Measurements from ENCODE around the gene BCL2L13. TPM values are rescaled to one million over a fixed set of nuclear protein-coding genes. Genes with fewer than 3 reads are reported as not detected.

The BCL2L13 gene
- total RNA-seq, 1 experiment from 2014 or later: 38.1 TPM

DNA sequence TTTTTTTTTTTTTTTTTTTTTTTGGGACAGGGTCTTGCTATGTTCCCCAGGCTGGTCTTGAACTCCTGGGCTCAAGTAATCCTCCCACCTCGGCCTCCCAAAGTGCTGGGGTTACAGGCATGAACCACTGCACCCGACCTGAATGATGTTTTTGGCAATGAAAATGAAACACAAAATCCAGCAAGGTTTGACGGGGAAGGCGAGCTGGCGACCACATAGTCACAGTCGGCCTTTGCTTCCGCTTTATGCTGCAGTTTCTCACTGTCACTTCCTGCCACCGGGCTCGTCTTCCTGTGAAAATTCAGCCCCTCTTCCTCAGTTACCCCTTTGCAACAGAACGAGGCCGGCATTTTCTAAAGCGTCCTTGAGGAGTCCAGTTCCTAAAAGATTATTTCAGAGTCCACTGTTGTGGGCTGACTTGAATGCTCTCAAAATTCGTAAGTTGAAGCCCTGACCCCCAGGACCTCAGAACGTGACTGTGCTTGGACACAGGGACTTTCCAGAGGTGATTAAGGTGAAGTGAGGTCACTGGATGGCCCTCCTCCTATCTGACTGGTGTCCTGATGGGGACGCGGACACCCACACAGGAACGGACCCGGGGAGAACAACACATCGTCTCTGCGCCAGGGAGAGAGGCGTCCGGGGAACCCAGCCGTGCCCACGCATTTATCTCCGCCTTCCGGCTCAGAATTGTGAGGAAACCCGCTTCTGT, 138.6 kb downstream of the BCL2L13 start:
- Mint-ChIP-seq H3K36me3 (no peaks in the 10 kb centered on the region), H3K4me3 (no peak overlapping the region), H3K4me1 (peaks cover 36% of the 10 kb centered on the region), H3K27me3 (ENCODE audit: low read depth) (peaks cover 5% of the 10 kb centered on the region; the same call in 1 of the 2 replicates), H3K27ac (peak overlapping the region; percentile 72; the same call in 1 of the 2 replicates), H3K9me3 (no peaks in the 10 kb centered on the region)
- ATAC-seq: no peak
- ChIA-PET CTCF (interaction anchor here (1.4 to 5.3 kb wide), 3 partner anchors 8 to 35 kb away, joined by 4 to 51 read pairs (median 22); no protein-coding TSS in a partner anchor), POLR2A (no interaction called here)
- no peak for DNase-seq (ENCODE audit: low spot score)
- TF ChIP-seq NFATC4 (CRISPR knock-in tag; IDR thresholded peaks at IDR 0.05) (no peak), GABPB1 (CRISPR knock-in tag; IDR thresholded peaks at IDR 0.05) (peak; percentile 17; the same call in 1 of the 2 replicates)

DNA sequence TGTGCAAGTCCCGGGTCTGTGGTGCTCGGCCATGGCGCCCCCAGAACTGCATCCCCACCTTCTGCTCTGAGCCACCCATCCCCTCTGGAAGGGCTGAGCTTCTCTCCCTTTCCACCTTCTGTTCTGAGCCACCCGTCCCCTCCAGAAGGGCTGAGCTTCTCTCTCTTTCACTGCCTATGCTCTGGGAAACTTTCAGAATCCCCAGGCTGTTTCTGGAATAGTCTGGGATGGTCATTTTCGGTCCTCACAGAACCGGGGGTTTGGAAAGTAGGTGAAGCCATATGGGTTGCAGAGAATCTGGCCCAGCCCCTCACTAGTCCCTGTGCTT, 139.1 kb downstream of the BCL2L13 start:
- POLR2A ChIA-PET: no interaction called here
- Mint-ChIP-seq H3K27ac (no peak overlapping the region), H3K27me3 (ENCODE audit: low read depth) (peaks cover 5% of the 10 kb centered on the region; the same call in 1 of the 2 replicates), H3K4me3 (no peak overlapping the region), H3K4me1 (peaks cover 33% of the 10 kb centered on the region), H3K36me3 (no peaks in the 10 kb centered on the region), H3K9me3 (no peaks in the 10 kb centered on the region)
- DNase-seq (ENCODE audit: low spot score) (no peak), ATAC-seq (no peak)
- CTCF ChIA-PET: interaction anchor here (3.6 to 5.3 kb wide), 2 partner anchors 11 to 35 kb away, joined by 22 to 51 read pairs; no protein-coding TSS in a partner anchor
- no peak for TF ChIP-seq ZNF423 (CRISPR knock-in tag; IDR thresholded peaks at IDR 0.05)
- TF ChIP-seq, protein P1, sequence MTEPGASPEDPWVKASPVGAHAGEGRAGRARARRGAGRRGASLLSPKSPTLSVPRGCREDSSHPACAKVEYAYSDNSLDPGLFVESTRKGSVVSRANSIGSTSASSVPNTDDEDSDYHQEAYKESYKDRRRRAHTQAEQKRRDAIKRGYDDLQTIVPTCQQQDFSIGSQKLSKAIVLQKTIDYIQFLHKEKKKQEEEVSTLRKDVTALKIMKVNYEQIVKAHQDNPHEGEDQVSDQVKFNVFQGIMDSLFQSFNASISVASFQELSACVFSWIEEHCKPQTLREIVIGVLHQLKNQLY (CRISPR knock-in tag; IDR thresholded peaks at IDR 0.05): no peak
- no peak for TF ChIP-seq KAT7 (CRISPR knock-in tag; IDR thresholded peaks at IDR 0.05; ENCODE audit: borderline replicate concordance)
- TF ChIP-seq, protein P2, sequence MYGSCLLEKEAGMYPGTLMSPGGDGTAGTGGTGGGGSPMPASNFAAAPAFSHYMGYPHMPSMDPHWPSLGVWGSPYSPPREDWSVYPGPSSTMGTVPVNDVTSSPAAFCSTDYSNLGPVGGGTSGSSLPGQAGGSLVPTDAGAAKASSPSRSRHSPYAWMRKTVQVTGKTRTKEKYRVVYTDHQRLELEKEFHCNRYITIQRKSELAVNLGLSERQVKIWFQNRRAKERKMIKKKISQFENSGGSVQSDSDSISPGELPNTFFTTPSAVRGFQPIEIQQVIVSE (CRISPR knock-in tag; IDR thresholded peaks at IDR 0.05; ENCODE audit: borderline replicate concordance): no peak
- no peak for TF ChIP-seq PRDM15 (CRISPR knock-in tag; IDR thresholded peaks at IDR 0.05)
- TF ChIP-seq USF2 (CRISPR knock-in tag; IDR thresholded peaks at IDR 0.05): no peak
- TF ChIP-seq ZNF396 (CRISPR knock-in tag; IDR thresholded peaks at IDR 0.05; ENCODE audit: borderline replicate concordance): no peak
- TF ChIP-seq MYBL2 (CRISPR knock-in tag; IDR thresholded peaks at IDR 0.05): no peak
- no peak for TF ChIP-seq PRRX2 (CRISPR knock-in tag; IDR thresholded peaks at IDR 0.05)
- no peak for TF ChIP-seq ZNF317 (CRISPR knock-in tag; IDR thresholded peaks at IDR 0.05; ENCODE audit: borderline replicate concordance, low read depth)
- no peak for TF ChIP-seq ARID4B (CRISPR knock-in tag; IDR thresholded peaks at IDR 0.05; ENCODE audit: borderline replicate concordance)
- no peak for TF ChIP-seq JAZF1 (CRISPR knock-in tag; IDR thresholded peaks at IDR 0.05)
- TF ChIP-seq, protein P3, sequence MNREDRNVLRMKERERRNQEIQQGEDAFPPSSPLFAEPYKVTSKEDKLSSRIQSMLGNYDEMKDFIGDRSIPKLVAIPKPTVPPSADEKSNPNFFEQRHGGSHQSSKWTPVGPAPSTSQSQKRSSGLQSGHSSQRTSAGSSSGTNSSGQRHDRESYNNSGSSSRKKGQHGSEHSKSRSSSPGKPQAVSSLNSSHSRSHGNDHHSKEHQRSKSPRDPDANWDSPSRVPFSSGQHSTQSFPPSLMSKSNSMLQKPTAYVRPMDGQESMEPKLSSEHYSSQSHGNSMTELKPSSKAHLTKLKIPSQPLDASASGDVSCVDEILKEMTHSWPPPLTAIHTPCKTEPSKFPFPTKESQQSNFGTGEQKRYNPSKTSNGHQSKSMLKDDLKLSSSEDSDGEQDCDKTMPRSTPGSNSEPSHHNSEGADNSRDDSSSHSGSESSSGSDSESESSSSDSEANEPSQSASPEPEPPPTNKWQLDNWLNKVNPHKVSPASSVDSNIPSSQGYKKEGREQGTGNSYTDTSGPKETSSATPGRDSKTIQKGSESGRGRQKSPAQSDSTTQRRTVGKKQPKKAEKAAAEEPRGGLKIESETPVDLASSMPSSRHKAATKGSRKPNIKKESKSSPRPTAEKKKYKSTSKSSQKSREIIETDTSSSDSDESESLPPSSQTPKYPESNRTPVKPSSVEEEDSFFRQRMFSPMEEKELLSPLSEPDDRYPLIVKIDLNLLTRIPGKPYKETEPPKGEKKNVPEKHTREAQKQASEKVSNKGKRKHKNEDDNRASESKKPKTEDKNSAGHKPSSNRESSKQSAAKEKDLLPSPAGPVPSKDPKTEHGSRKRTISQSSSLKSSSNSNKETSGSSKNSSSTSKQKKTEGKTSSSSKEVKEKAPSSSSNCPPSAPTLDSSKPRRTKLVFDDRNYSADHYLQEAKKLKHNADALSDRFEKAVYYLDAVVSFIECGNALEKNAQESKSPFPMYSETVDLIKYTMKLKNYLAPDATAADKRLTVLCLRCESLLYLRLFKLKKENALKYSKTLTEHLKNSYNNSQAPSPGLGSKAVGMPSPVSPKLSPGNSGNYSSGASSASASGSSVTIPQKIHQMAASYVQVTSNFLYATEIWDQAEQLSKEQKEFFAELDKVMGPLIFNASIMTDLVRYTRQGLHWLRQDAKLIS (CRISPR knock-in tag; IDR thresholded peaks at IDR 0.05; ENCODE audit: borderline replicate concordance): no peak
- TF ChIP-seq FOXK1 (CRISPR knock-in tag; IDR thresholded peaks at IDR 0.05): no peak
